ENCODE measurements around the gene PRR14L. TPM values are rescaled to one million over a fixed set of nuclear protein-coding genes. Genes with fewer than 3 reads are reported as not detected.

Gene PRR14L
- total RNA-seq, 4 donors from 2014 or later, result 14.6 to 21.6 (median 18.5) TPM

- Histone ChIP-seq H3K36me3 (peaks cover 0 to 14% (median 8%) of the 10 kb centered on the region in 4 donors), H3K27me3 (no peaks in the 10 kb centered on the region), H3K9me3 (no peaks in the 10 kb centered on the region), H3K4me1 (peaks cover 5 to 25% (median 20%) of the 10 kb centered on the region in 4 donors), H3K27ac (replicated peaks in 1 of 4) (peak overlapping the region; percentile 32 to 75 (median 63)), H3K4me3 (peak overlapping the region; percentile 23 to 40 (median 26))
- 74% methylated on average over 10 of the region's 10 CpGs for WGBS
- no peak for TF ChIP-seq POLR2A (IDR thresholded peaks at IDR 0.05; ENCODE audit: low read depth)
- TF ChIP-seq CTCF (IDR thresholded peaks at IDR 0.05), result no peak
- no peak for TF ChIP-seq EP300 (IDR thresholded peaks at IDR 0.05)
- TF ChIP-seq POLR2AphosphoS5 (IDR thresholded peaks at IDR 0.05), result no peak
- intact Hi-C loops (cut with DNase I), result no loop called here
- DNase-seq (ENCODE audit: extremely low spot score), result no peak
These were observed 112.5 kb downstream of the PRR14L start for GRCh38 chr22:31637447-31637890.

- TF ChIP-seq CTCF (IDR thresholded peaks at IDR 0.05), result no peak
- no peaks in the 10 kb centered on the region for H3K9me3 ChIP-seq
- H3K27ac ChIP-seq (replicated peaks in 1 of 4), result no peak overlapping the region
- intact Hi-C loops (cut with DNase I), result no loop called here
- no peaks in the 10 kb centered on the region for H3K27me3 ChIP-seq
- H3K4me3 ChIP-seq, result no peak overlapping the region
- DNase-seq (ENCODE audit: extremely low spot score), result no peak
- H3K4me1 ChIP-seq, result peaks cover 12 to 38% (median 30%) of the 10 kb centered on the region in 4 donors
- no peaks in the 10 kb centered on the region for H3K36me3 ChIP-seq
- WGBS, result 92% methylated on average over 13 of the region's 13 CpGs
These were observed 114.2 kb downstream of the PRR14L start for GRCh38 chr22:31635638-31636306.

- H3K9me3 ChIP-seq, result no peaks in the 10 kb centered on the region
- H3K27ac ChIP-seq (replicated peaks in 1 of 4), result peak overlapping the region; percentile 77 to 85 (median 82)
- 90% methylated on average over 7 of the region's 9 CpGs for WGBS
- intact Hi-C loops (cut with DNase I), result loop anchor here (5.0 kb wide), 1 partner anchor 74 kb away; no protein-coding TSS in a partner anchor
- H3K36me3 ChIP-seq, result no peaks in the 10 kb centered on the region
- peaks cover 37 to 63% (median 53%) of the 10 kb centered on the region in 4 donors for H3K4me1 ChIP-seq
- DNase-seq (ENCODE audit: extremely low spot score), result no peak
- peak overlapping the region; percentile 69 to 85 (median 76) for H3K4me3 ChIP-seq
- no peak for TF ChIP-seq POLR2AphosphoS5 (IDR thresholded peaks at IDR 0.05)
- no peak for TF ChIP-seq CTCF (IDR thresholded peaks at IDR 0.05)
- TF ChIP-seq EP300 (IDR thresholded peaks at IDR 0.05), result no peak
- TF ChIP-seq POLR2A (IDR thresholded peaks at IDR 0.05; ENCODE audit: low read depth), result no peak
- no peaks in the 10 kb centered on the region for H3K27me3 ChIP-seq
These were observed 118.5 kb downstream of the PRR14L start for GRCh38 chr22:31631436-31631835.

Small RNA genes lying within 50 kb of the gene (small RNA-seq; reads per million reads assigned to genes)
- 0 reads per million in 3 donors for gene RN7SL20P

Other genes starting within 250 kb of the PRR14L start
- 10 to 100 TPM; 14.1 to 40.1 (median 26.2) TPM for gene PISD, start 87.9 kb downstream of the PRR14L start, total RNA-seq
- gene DEPDC5, start 3.9 kb upstream of the PRR14L start, total RNA-seq, result 10 to 100 TPM in 3 of 4 donors, 1 to 10 TPM in 1; 7.3 to 15.8 (median 12.6) TPM
- gene YWHAH, start 194.4 kb upstream of the PRR14L start, total RNA-seq, result 100 to 1,000 TPM; 132 to 232 (median 183) TPM